Memory B cell (primary cell): Measurements from ENCODE around the gene UPK1B.

Source experiments
- ATAC-seq: fragments of 150-1000 bp; cut with Tn5 transposase; 2 replicates; pipeline ENCODE4 v1.10.0; 2021; ENCODE audit warnings: low read depth, mild to moderate bottlenecking, moderate library complexity
- DNase-seq, 2 donors: peaks; one replicate each; pipeline ENCODE4 v3.0.0; 2022; ENCODE audit warnings: low spot score in 2 of 2
- H3K27ac Mint-ChIP-seq: one replicate; pipeline ENCODE4 v1.8.0; 2022; ENCODE audit warnings: mild to moderate bottlenecking, moderate library complexity, mixed read lengths
- H3K27me3 Mint-ChIP-seq: one replicate; pipeline ENCODE4 v1.8.0; 2022; ENCODE audit warnings: mixed read lengths
- H3K36me3 Mint-ChIP-seq: one replicate; pipeline ENCODE4 v1.8.0; 2022; ENCODE audit warnings: mild to moderate bottlenecking, mixed read lengths
- H3K4me1 Mint-ChIP-seq: one replicate; pipeline ENCODE4 v1.8.0; 2022; ENCODE audit warnings: mixed read lengths
- H3K4me3 Mint-ChIP-seq: one replicate; pipeline ENCODE4 v1.8.0; 2022; ENCODE audit warnings: mild to moderate bottlenecking, moderate library complexity, mixed read lengths
- H3K9me3 Mint-ChIP-seq: one replicate; pipeline ENCODE4 v1.8.0; 2022; ENCODE audit warnings: mixed read lengths

UPK1B gene

DNA sequence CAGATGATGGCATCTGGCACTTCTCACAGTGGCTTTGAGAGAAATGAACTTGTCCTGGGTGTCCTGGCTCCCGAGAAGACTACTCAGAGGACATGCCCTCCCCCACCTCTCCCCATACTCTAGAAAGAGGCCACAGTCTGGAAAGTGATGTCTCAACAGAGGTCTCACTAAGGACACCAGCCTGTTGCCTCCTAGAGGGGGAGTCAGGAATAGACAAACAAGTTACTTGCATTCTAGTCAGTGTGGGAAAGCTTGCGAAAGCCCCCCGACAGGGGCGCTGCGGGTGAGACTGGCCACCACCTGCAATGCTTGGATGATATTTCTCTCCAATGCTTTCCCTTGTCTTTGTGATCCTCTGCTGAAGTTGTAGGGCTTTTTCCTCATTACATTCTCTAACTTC is 50.1 kb downstream of the UPK1B start:
- no peak overlapping the region for H3K27ac Mint-ChIP-seq
- DNase-seq (no peak), ATAC-seq (no peak)
- no peak overlapping the region for H3K4me3 Mint-ChIP-seq
- no peaks in the 10 kb centered on the region for H3K9me3 Mint-ChIP-seq
- H3K4me1 Mint-ChIP-seq: peaks cover 15% of the 10 kb centered on the region
- H3K27me3 Mint-ChIP-seq: no peaks in the 10 kb centered on the region
- peaks cover 45% of the 10 kb centered on the region for H3K36me3 Mint-ChIP-seq

GRCh38 chr3:119225121-119225520 is 51.7 kb downstream of the UPK1B start:
- H3K27ac Mint-ChIP-seq: no peak overlapping the region

DNA sequence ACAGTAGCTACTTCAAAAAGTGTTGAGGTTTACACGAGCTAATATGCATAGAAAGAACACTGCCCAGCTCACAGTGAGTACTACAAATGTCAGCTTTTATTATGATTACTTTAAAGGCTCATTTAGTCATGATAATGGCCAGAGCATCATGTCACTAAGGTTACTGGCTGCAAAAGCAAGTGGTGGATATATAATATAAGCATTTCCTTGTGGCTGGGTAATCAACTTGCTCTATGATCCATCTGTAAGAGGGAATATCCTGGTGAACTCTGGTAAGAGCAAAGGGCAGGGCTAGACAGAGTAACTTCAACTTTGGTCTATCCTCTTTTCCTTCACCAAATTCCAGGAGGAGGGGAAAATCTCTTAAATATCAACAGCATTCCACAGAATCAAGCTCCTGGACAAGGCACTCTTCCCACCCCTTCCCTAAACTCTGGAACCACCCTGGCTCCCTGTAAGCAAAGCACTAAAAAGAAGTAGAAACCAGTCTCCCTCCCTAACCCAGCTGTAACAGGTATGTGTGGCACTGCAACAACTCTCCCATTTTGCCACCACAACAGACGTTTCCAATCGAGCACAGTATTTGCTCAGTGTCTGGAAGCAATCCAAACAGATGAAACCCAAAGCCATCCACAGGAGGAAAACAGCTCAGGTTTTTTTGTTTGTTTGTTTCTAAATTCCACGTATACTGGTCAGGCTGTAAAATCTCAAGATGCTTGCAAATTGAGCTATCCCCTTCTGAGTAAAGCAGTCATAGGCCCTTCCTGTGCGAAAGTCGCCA is 53.9 kb downstream of the UPK1B start:
- ATAC-seq (no peak), DNase-seq (no peak)
- no peak overlapping the region for H3K27ac Mint-ChIP-seq
- H3K27me3 Mint-ChIP-seq: no peaks in the 10 kb centered on the region
- peaks cover 3% of the 10 kb centered on the region for H3K4me1 Mint-ChIP-seq
- no peaks in the 10 kb centered on the region for H3K9me3 Mint-ChIP-seq
- H3K36me3 Mint-ChIP-seq: peaks cover 46% of the 10 kb centered on the region
- no peak overlapping the region for H3K4me3 Mint-ChIP-seq

More at GRCh38 chr3:119225121-119225520, 51.7 kb downstream of the UPK1B start:
- ATAC-seq: no peak
- Mint-ChIP-seq H3K36me3 (peaks cover 50% of the 10 kb centered on the region), H3K27me3 (no peaks in the 10 kb centered on the region), H3K4me1 (peaks cover 7% of the 10 kb centered on the region), H3K4me3 (no peak overlapping the region), H3K9me3 (no peaks in the 10 kb centered on the region)
- no peak for DNase-seq

DNA sequence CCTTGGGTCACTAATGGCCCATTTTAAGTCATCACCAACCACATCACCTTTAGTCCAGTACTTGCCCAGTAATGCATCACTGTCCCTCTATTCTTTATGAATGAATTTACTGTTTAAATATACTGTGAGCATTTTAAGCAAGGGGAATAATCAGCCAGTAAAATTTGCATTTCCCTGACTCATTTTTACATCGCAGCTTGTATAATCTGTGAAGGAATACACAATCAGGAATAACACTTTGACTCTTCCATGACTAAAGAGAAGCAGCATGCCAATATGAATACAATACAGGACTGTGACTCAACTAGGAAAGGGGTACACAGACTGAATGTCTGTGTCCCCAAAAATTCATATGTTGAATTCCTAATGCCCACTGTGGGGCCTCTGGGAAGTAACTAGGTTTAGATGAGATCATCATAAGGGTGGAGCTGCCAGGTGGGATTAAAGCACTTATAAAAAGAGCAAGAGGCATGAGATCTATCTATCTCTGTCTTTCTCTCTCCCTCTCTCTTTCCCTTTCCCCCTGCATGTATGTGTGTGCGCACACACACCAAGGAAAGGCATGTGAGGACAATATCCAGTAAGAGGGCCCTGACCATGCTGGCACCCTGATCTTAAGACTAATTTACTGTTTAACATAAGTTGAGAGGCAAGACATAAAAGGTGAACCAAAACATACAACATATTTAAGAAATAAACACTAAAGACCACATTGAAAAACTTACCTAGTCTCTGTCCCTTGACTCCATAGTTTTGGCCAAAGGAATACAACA is 55.2 kb downstream of the UPK1B start:
- Mint-ChIP-seq H3K27me3 (no peaks in the 10 kb centered on the region), H3K4me3 (no peak overlapping the region), H3K36me3 (peaks cover 38% of the 10 kb centered on the region), H3K9me3 (no peaks in the 10 kb centered on the region), H3K4me1 (peaks cover 3% of the 10 kb centered on the region), H3K27ac (no peak overlapping the region)
- no peak for ATAC-seq
- DNase-seq: no peak

DNA sequence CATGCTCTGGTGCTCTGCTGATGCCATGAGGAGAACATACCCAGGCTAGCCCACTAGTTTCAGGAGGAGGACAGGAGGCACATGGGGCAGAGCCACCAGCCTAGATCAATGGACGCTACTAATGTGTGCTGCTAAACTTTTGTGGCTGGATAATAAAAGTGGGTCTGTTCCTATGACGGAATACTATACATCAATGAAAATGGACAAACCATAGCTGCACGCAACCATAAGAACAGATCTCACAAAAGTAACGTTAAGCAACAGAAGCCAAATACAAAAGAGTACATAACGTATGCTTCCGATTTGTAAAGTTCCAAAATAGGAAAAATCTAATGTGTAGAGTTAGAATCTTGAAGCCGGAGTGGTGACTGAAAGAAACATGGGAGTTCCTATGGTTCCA is 55.8 kb downstream of the UPK1B start:
- H3K4me1 Mint-ChIP-seq: peaks cover 3% of the 10 kb centered on the region
- H3K4me3 Mint-ChIP-seq: no peak overlapping the region
- H3K27me3 Mint-ChIP-seq: no peaks in the 10 kb centered on the region
- H3K9me3 Mint-ChIP-seq: no peaks in the 10 kb centered on the region
- DNase-seq: no peak
- no peak for ATAC-seq
- peaks cover 36% of the 10 kb centered on the region for H3K36me3 Mint-ChIP-seq
- no peak overlapping the region for H3K27ac Mint-ChIP-seq

DNA sequence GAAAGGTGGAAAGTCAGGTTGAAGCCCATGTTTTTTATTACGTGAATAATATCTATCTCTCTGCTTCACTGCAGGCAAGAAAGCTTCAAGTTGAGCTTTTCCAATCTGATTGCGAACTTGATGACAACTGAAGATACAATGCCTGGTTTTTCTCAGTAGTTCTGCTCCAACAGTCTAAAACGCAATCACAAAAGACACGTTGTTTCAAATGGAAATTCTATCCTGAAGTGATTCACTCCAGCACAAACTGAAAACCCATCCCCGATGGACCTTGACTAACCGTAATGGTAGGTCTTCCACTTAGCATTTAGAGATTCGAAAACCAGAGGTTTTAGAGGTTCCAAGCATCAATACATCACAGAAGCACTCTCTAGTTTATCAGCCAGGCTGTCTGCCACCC is 56.7 kb downstream of the UPK1B start:
- ATAC-seq: no peak
- H3K36me3 Mint-ChIP-seq: peaks cover 36% of the 10 kb centered on the region

DNA sequence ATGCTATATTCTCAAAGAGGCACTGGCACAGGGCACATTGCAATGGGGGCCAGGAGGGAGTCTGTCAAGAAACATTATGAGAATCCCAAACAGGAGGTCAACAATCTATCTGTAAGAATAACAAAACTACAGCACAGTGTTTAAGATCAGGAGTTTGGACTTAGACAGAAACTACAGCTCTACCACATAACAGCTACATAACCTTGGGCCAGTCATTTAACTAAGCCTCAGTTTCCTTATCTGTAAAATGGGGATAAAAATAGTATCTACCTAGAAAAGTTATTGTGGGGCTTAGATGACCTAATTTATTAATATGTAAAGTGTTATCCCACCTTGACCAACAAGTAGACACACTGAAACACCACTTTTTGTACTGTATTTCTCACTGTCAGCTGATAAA is 57.3 kb downstream of the UPK1B start:
- Mint-ChIP-seq H3K27ac (no peak overlapping the region), H3K4me3 (no peak overlapping the region), H3K27me3 (no peaks in the 10 kb centered on the region), H3K9me3 (no peaks in the 10 kb centered on the region), H3K36me3 (peaks cover 40% of the 10 kb centered on the region), H3K4me1 (peaks cover 3% of the 10 kb centered on the region)
- DNase-seq: no peak
- no peak for ATAC-seq

More for the DNA sequence above, 56.7 kb downstream of the UPK1B start:
- DNase-seq: no peak
- no peaks in the 10 kb centered on the region for H3K27me3 Mint-ChIP-seq
- H3K4me1 Mint-ChIP-seq: peaks cover 3% of the 10 kb centered on the region
- H3K27ac Mint-ChIP-seq: no peak overlapping the region
- H3K4me3 Mint-ChIP-seq: no peak overlapping the region
- H3K9me3 Mint-ChIP-seq: no peaks in the 10 kb centered on the region

DNA sequence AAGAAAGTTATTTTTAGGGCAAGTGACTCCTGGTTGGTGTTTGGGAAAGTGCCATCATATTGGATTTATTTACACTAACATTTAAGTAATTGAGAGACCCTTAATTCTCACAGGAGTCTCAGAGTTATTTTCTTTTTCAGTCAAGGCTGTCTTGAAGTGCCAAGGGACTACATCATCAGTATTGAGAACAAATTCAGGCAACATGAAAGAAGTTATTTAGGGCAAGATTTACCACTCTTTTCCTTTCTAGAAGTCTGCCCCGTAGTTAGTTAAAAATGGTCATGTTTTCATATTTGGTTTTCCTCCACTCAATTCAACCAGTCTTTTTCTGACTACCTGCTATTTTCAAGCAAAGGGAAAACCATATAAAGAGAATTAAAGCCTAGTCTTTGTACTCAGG is 61.2 kb downstream of the UPK1B start:
- no peak for ATAC-seq
- no peak overlapping the region for H3K4me3 Mint-ChIP-seq
- H3K27ac Mint-ChIP-seq: no peak overlapping the region
- peaks cover 9% of the 10 kb centered on the region for H3K4me1 Mint-ChIP-seq
- DNase-seq: no peak
- H3K9me3 Mint-ChIP-seq: no peaks in the 10 kb centered on the region
- H3K36me3 Mint-ChIP-seq: peaks cover 21% of the 10 kb centered on the region
- no peaks in the 10 kb centered on the region for H3K27me3 Mint-ChIP-seq

DNA sequence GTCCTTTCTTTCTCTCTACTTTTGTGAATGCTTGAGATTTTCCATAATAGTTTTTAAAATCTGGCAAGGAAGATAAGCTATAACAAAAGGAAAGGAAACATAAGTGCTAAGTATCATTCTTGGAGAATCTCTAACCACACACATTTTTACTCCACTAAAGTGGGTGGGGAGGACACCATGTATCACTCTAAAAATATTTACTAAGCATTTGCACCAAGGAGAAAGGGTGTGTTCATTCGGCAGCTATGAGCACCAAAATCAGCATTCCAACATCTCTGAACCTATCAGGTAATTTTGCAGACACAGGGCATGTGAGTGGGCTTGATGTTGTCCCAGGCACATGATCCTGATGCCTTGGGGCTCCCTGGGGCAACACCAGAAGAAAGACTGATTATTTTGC is 61.8 kb downstream of the UPK1B start:
- H3K36me3 Mint-ChIP-seq: peaks cover 15% of the 10 kb centered on the region
- no peak overlapping the region for H3K4me3 Mint-ChIP-seq
- H3K4me1 Mint-ChIP-seq: peaks cover 14% of the 10 kb centered on the region
- H3K27me3 Mint-ChIP-seq: no peaks in the 10 kb centered on the region
- H3K27ac Mint-ChIP-seq: no peak overlapping the region
- ATAC-seq (no peak), DNase-seq (no peak)
- H3K9me3 Mint-ChIP-seq: no peaks in the 10 kb centered on the region

- Mint-ChIP-seq H3K27me3 (no peaks in the 10 kb centered on the region), H3K9me3 (no peaks in the 10 kb centered on the region), H3K4me1 (peaks cover 17% of the 10 kb centered on the region), H3K36me3 (peaks cover 10% of the 10 kb centered on the region), H3K27ac (peak overlapping the region; percentile 62), H3K4me3 (no peak overlapping the region)
- ATAC-seq: no peak
- no peak for DNase-seq
Measured at GRCh38 chr3:119236756-119237155, 63.4 kb downstream of the UPK1B start.

DNA sequence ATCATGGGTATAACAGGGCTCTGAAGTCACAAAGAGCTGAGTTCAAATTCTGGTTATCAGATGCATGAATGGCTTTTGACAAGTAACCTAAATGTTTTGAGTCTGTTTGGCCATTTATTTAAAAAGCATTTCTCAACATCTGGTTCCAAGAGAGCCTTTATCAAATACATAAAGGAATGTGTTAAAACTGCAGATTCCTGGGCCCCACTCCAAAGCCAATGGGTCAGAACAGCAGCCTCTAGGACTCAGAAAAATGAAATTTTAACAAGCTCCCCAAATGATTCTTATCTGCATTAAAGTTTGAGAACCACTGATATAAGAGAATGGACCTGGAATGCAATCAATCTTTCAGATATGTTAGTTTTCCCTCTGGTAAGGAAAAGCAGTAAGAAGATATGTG is 63.9 kb downstream of the UPK1B start:
- no peak for ATAC-seq
- DNase-seq: no peak
- no peak overlapping the region for H3K27ac Mint-ChIP-seq
- no peak overlapping the region for H3K4me3 Mint-ChIP-seq
- no peaks in the 10 kb centered on the region for H3K27me3 Mint-ChIP-seq
- H3K4me1 Mint-ChIP-seq: peaks cover 17% of the 10 kb centered on the region
- peaks cover 10% of the 10 kb centered on the region for H3K36me3 Mint-ChIP-seq
- no peaks in the 10 kb centered on the region for H3K9me3 Mint-ChIP-seq

GRCh38 chr3:119238363-119238762 is 65.0 kb downstream of the UPK1B start:
- H3K27ac Mint-ChIP-seq: no peak overlapping the region

GRCh38 chr3:119239206-119239820 is 65.9 kb downstream of the UPK1B start:
- H3K4me1 Mint-ChIP-seq: peaks cover 17% of the 10 kb centered on the region
- H3K27ac Mint-ChIP-seq: peak overlapping the region; percentile 79
- H3K9me3 Mint-ChIP-seq: no peaks in the 10 kb centered on the region
- peak overlapping the region; percentile 86 for H3K4me3 Mint-ChIP-seq
- ATAC-seq: no peak
- no peaks in the 10 kb centered on the region for H3K27me3 Mint-ChIP-seq
- no peak for DNase-seq
- H3K36me3 Mint-ChIP-seq: peaks cover 10% of the 10 kb centered on the region

More at GRCh38 chr3:119238363-119238762, 65.0 kb downstream of the UPK1B start:
- Mint-ChIP-seq H3K4me3 (no peak overlapping the region), H3K9me3 (no peaks in the 10 kb centered on the region), H3K4me1 (peaks cover 17% of the 10 kb centered on the region), H3K27me3 (no peaks in the 10 kb centered on the region), H3K36me3 (peaks cover 10% of the 10 kb centered on the region)
- ATAC-seq (no peak), DNase-seq (no peak)

DNA sequence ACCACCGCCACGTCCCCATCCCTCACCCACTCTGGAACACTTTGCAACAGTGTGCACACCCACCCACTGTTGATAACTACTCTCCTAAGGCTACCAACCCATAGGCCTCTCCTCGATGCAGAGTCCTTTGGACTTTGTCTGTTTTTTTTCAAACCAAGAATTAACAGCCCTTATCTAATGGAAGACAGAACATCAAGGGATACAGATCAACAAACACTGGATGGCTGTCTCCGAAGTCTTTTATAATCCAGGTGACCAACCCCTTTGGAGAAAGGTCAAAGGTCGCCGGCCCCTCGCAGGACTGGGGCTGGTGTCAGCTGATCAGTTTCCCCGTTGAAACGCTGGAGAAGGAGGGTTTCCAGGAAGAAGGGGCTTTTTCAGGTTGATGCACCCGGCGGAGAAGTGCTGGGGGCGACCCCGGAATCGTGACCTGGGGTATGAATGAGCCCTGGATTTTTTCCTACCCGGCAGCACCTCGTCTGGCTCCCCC is 66.7 kb downstream of the UPK1B start:
- H3K27ac Mint-ChIP-seq: peak overlapping the region; percentile 79
- H3K27me3 Mint-ChIP-seq: no peaks in the 10 kb centered on the region
- peaks cover 10% of the 10 kb centered on the region for H3K36me3 Mint-ChIP-seq
- DNase-seq: no peak
- ATAC-seq: no peak
- peaks cover 17% of the 10 kb centered on the region for H3K4me1 Mint-ChIP-seq
- H3K4me3 Mint-ChIP-seq: peak overlapping the region; percentile 86
- H3K9me3 Mint-ChIP-seq: no peaks in the 10 kb centered on the region
